Stimulated activated CD4-positive, alpha-beta T cell treated with anti-CD3 and anti-CD28 coated beads, Interleukin-1b, Interleukin-23, amount 100 ng/mL, for 48 hours (primary cell): ENCODE data around the gene CD28.
A peak's percentile ranks its signal among the peaks of the same experiment; 100 is the strongest.

ENCODE experiments used
- DNase-seq: peaks from one replicate; pipeline ENCODE4 v3.0.0-alpha.2; 2020

The CD28 gene

GRCh38 chr2:203706403-203706802 lies at the start of gene CD28:
Gene CD28, plus strand, starts transcription at chr2:203706639. Its CDS starts 58 bp downstream, at chr2:203706697.
- peak; percentile 93 for DNase-seq

GRCh38 chr2:203659331-203660049 lies 46.9 kb upstream of the CD28 start:
- DNase-seq, result no peak

- no peak for DNase-seq
These were observed 46.0 kb upstream of the CD28 start for GRCh38 chr2:203660465-203660864.

- no peak for DNase-seq
These were observed 45.0 kb upstream of the CD28 start for GRCh38 chr2:203661279-203661908.

- DNase-seq, result no peak
These were observed 44.0 kb upstream of the CD28 start for GRCh38 chr2:203662487-203662886.

GRCh38 chr2:203662951-203663350 lies 43.5 kb upstream of the CD28 start:
- no peak for DNase-seq

GRCh38 chr2:203664029-203664755 lies 42.2 kb upstream of the CD28 start:
- no peak for DNase-seq

- DNase-seq, result no peak
These were observed 38.6 kb upstream of the CD28 start for GRCh38 chr2:203667838-203668237.

- DNase-seq, result no peak
These were observed 36.6 kb upstream of the CD28 start for GRCh38 chr2:203669820-203670219.

GRCh38 chr2:203670939-203671338 lies 35.5 kb upstream of the CD28 start:
- DNase-seq, result no peak

GRCh38 chr2:203671876-203672275 lies 34.6 kb upstream of the CD28 start:
- DNase-seq, result no peak

- DNase-seq, result no peak
These were observed 33.6 kb upstream of the CD28 start for GRCh38 chr2:203672856-203673255.

GRCh38 chr2:203673933-203674332 lies 32.5 kb upstream of the CD28 start:
- DNase-seq, result peak; percentile 50

- DNase-seq, result no peak
These were observed 31.4 kb upstream of the CD28 start for GRCh38 chr2:203675086-203675485.

- DNase-seq, result no peak
These were observed 27.5 kb upstream of the CD28 start for GRCh38 chr2:203678971-203679370.

- no peak for DNase-seq
These were observed 27.0 kb upstream of the CD28 start for GRCh38 chr2:203679401-203679800.

GRCh38 chr2:203681978-203682377 lies 24.5 kb upstream of the CD28 start:
- no peak for DNase-seq

- no peak for DNase-seq
These were observed 23.7 kb upstream of the CD28 start for GRCh38 chr2:203682688-203683130.

- DNase-seq, result no peak
These were observed 23.0 kb upstream of the CD28 start for GRCh38 chr2:203683421-203683820.

GRCh38 chr2:203683932-203684556 lies 22.4 kb upstream of the CD28 start:
- peak; percentile 55 for DNase-seq

GRCh38 chr2:203685081-203685621 lies 21.3 kb upstream of the CD28 start:
- DNase-seq, result no peak

- DNase-seq, result no peak
These were observed 20.5 kb upstream of the CD28 start for GRCh38 chr2:203685789-203686420.

GRCh38 chr2:203687165-203687564 lies 19.3 kb upstream of the CD28 start:
- DNase-seq, result no peak
